Measurements from ENCODE around the gene GSTA2.
"Not testable (repeated sequence)": the region's sequence is repeated elsewhere in the genome, so short reads cannot be mapped to it uniquely, and the experiment has no call there.

Gene GSTA2

DNA sequence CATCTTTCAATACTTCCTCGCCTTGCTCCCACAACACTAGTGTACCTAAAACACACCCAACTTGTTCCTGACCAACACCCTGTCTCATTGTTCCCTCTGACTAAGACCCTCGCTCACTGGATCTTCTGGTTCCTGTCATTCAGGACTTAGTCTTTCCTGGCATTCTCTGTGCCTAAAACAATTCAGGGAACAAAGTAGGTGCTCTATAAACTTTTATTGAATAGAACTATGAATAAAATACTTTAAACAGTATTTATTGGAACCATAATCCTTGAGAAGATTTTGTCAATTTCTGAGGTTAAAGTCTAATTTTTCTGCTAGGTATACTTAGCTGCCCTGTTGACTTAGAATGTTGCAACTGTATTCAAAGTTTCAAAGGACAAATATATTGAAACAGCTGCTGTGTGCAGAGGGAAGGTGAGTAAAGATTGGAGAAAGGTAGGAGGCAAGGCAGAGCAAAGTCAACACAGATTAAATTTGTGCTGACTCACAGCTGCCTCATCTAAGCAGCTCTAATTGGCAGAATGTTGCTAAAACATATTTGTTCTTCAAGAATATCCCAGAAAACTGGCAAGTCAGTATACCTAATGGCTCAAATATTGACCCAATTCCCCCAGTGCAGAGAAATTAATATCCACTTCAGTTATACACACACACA, 37.6 kb downstream of the GSTA2 start:
- no peak for DNase-seq (ENCODE audit: low spot score)

- no peak for DNase-seq (ENCODE audit: low spot score)
Observed at GRCh38 chr6:52725143-52725534, 38.1 kb downstream of the GSTA2 start.

GRCh38 chr6:52724406-52725121, 38.7 kb downstream of the GSTA2 start:
- DNase-seq (ENCODE audit: low spot score): peak; percentile 66

GRCh38 chr6:52724042-52724405, 39.3 kb downstream of the GSTA2 start:
- DNase-seq (ENCODE audit: low spot score): no peak

GRCh38 chr6:52720321-52720720, 43.0 kb downstream of the GSTA2 start:
- no peak for DNase-seq (ENCODE audit: low spot score)

DNA sequence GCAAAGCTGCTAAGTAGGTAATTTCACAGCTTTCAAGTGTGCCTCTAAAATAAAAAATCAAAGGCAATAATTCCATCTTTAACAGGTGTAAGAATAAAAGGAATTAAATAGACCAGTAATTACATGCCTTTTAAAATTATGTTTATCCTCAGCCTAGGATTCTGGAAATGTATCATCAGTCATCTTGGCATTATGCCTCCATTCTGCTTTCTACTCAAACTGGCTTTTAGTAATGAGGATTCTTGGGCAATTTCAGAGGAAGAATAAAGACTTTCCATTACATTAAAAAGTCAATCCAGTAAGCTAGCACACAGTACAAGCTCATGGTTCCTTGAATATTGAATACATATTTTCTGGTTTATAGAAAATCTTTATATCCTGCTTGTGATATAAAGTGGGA, 44.7 kb downstream of the GSTA2 start:
- no peak for DNase-seq (ENCODE audit: low spot score)

GRCh38 chr6:52714761-52715160, 48.5 kb downstream of the GSTA2 start:
- DNase-seq (ENCODE audit: low spot score): not testable (repeated sequence)

- DNase-seq (ENCODE audit: low spot score): peak; percentile 11
Observed at GRCh38 chr6:52712136-52712535, 51.1 kb downstream of the GSTA2 start.

DNA sequence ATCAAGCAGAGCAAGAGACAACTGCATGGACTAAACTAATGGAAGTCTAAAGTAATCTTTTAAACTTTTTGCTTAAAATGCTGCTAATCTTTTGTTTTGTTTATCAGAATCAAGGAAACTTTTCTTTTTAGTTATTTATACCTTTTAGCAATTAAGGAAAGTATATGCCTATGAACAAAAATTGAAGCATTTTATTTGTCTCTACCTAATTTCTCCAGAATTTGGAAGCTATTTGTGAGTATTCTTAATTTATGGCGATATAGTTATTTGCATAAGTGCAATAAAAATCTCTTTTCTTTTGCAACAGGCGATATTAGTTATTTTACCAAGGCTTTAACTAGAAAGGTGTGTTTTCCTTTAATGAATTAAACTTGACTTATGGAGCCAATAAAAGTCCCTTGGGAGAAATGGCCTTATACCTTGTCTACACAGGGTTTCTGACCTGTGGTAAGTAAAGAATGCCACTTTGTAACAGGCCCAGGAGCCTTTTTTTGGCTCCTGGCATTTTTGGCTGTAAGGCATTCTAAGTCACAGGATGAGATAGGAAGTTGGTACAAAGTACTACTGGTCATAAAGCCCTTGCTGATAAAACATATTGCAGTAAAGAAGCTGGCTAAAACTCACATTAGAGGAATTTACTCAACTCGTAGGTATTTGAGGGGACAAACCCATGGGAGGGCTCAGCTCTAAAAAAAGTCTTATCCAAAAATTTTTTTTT, 55.2 kb downstream of the GSTA2 start:
- DNase-seq (ENCODE audit: low spot score): no peak

DNA sequence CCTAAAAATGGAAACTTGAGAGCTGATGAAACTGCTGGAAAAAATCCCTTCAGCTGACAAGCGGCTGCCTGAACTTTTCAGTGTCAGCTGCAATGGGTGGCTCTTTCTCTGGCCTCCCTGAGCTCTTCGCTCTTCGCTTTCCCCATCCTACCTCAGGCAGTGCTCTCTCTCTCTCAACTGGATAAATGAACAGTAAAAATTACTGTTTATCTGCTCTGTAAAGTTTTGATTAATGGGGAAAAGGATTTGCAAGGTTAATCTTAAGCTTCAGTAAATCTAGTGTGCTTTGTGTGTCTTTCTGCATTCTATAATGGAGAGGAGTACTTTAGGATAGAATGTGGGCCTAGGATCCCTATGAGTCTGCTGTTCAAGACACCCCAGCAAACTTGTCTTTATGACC, 57.3 kb downstream of the GSTA2 start:
- DNase-seq (ENCODE audit: low spot score): no peak

- DNase-seq (ENCODE audit: low spot score): not testable (repeated sequence)
Observed at GRCh38 chr6:52704781-52705502, 58.3 kb downstream of the GSTA2 start.

DNA sequence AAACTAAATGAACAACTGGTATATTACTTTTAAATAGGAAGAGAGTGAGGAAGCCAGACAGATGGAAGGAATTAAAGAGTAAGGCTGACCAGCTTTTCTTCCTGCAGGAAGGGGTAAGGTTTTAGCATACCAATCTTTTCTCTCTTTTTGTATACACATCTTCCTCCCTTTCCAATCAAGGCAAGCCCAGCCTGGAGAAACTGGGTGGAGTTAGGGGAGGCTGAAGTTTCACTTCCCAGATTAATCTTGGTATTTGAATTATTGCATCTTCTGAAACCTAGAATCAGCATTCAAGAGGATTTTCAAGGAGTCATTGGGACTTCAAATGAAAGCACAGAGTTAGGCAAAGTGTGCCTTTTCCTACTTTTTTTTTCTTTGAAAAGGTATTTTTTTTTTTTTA, 59.2 kb downstream of the GSTA2 start:
- DNase-seq (ENCODE audit: low spot score): no peak

All from RKO (cell line).